ENCODE data around the gene ZBTB40. TPM values are rescaled to one million over a fixed set of nuclear protein-coding genes. Genes with fewer than 3 reads are reported as not detected.
A peak's percentile ranks its signal among the peaks of the same experiment; 100 is the strongest.

The ZBTB40 gene
- polyA plus RNA-seq, 3 donors = 1.1 to 17.8 (median 1.3) TPM

DNA sequence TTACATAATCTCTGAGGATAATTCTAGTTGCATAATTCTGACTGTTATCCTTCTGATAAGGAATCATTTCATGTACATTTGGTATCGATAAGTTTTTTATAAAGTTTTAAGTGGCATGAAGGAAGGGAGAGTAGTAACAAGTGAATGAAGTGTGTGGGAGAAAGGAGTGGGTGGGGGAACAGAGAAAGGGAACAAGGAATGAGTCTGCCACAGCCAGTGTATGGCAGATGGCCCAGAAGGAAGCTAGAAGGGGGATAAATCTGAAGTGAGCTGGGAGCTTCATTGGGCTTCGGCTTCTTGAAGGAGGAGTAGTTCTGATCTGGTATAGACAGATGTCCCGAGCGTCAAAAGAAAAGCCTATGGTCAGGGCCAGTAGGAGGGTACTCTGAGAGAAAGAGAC lies 18.6 kb downstream of the ZBTB40 start:
- Histone ChIP-seq H3K27me3 (ENCODE audit: control insufficient read depth in 2 of 2, insufficient read depth in 2 of 2, low read length in 2 of 2) (no peaks in the 10 kb centered on the region), H3K9ac (ENCODE audit: insufficient read depth, low read length, poor library complexity, severe bottlenecking) (no peak overlapping the region), H3K4me3 (replicated peaks in 1 of 3; ENCODE audit: low read depth in 2 of 3, low read length in 3 of 3) (no peak overlapping the region), H3K79me2 (ENCODE audit: insufficient read depth, low read length) (peaks cover 67% of the 10 kb centered on the region), H3K4me1 (ENCODE audit: control insufficient read depth in 1 of 2, insufficient read depth in 2 of 2, low read length in 2 of 2) (peaks cover 0 to 6% of the 10 kb centered on the region in 2 donors), H3K36me3 (replicated peaks in 1 of 2; ENCODE audit: control insufficient read depth in 1 of 2, insufficient read depth in 2 of 2, low read length in 2 of 2) (no peaks in the 10 kb centered on the region), H3K4me2 (replicated peaks; ENCODE audit: extremely low read depth, low read length, poor library complexity, severe bottlenecking) (no peak overlapping the region), H4K20me1 (ENCODE audit: insufficient read depth, low read length) (peaks cover 84% of the 10 kb centered on the region), H3K27ac (ENCODE audit: low read depth in 1 of 2, low read length in 2 of 2) (no peak overlapping the region), H2AFZ (ENCODE audit: insufficient read depth, low read depth, low read length, poor library complexity, severe bottlenecking) (no peak overlapping the region), H3K9me3 (replicated peaks in 1 of 2; ENCODE audit: control insufficient read depth in 1 of 2, insufficient read depth in 1 of 2, low read length in 2 of 2) (peaks cover 2 to 6% of the 10 kb centered on the region in 2 donors)
- Mint-ChIP-seq H3K4me3 (no peak overlapping the region), H3K36me3 (peaks cover 6 to 10% of the 10 kb centered on the region in 2 donors), H3K27me3 (ENCODE audit: low read depth in 3 of 3) (peaks cover 0 to 3% (median 0%) of the 10 kb centered on the region in 3 donors), H3K9me3 (peaks cover 0 to 5% (median under 1%) of the 10 kb centered on the region in 7 donors), H3K27ac (no peak overlapping the region), H3K4me1 (peaks cover 20% of the 10 kb centered on the region)
- intact Hi-C loops (cut with micrococcal nuclease) = no loop called here
- WGBS (ENCODE audit: insufficient coverage) = 100% methylated on average over 2 of the region's 4 CpGs
- TF ChIP-seq, protein P1, sequence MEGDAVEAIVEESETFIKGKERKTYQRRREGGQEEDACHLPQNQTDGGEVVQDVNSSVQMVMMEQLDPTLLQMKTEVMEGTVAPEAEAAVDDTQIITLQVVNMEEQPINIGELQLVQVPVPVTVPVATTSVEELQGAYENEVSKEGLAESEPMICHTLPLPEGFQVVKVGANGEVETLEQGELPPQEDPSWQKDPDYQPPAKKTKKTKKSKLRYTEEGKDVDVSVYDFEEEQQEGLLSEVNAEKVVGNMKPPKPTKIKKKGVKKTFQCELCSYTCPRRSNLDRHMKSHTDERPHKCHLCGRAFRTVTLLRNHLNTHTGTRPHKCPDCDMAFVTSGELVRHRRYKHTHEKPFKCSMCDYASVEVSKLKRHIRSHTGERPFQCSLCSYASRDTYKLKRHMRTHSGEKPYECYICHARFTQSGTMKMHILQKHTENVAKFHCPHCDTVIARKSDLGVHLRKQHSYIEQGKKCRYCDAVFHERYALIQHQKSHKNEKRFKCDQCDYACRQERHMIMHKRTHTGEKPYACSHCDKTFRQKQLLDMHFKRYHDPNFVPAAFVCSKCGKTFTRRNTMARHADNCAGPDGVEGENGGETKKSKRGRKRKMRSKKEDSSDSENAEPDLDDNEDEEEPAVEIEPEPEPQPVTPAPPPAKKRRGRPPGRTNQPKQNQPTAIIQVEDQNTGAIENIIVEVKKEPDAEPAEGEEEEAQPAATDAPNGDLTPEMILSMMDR (IDR thresholded peaks at IDR 0.05) = no peak
- no peak for DNase-seq

DNA sequence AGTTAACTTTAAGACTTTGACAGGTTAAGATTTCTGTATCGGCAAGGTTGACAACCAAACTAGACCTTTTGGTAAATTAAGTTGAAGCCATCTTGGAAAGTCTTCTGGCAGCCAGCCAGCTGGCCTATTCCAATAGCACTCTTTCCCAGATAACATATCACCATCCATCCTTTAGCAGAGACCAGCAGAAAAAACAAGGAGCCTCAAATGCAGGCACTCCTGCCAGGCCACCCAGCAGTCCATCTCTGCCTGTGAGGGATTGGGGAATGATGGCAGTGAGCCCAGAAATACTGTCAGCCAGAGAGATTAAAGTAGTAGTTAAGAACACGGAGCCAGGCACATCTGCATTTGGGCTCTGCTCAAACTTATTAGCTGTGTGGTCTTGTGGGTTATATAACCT lies 19.4 kb downstream of the ZBTB40 start:
- peaks cover 0 to 3% (median 0%) of the 10 kb centered on the region in 3 donors for H3K27me3 Mint-ChIP-seq (ENCODE audit: low read depth in 3 of 3)
- no peak for DNase-seq
- peaks cover 85% of the 10 kb centered on the region for H4K20me1 ChIP-seq (ENCODE audit: insufficient read depth, low read length)
- peaks cover 67% of the 10 kb centered on the region for H3K79me2 ChIP-seq (ENCODE audit: insufficient read depth, low read length)
- H2AFZ ChIP-seq (ENCODE audit: insufficient read depth, low read depth, low read length, poor library complexity, severe bottlenecking) = no peak overlapping the region
- TF ChIP-seq, protein P1 (IDR thresholded peaks at IDR 0.05) = no peak
- H3K27ac ChIP-seq (ENCODE audit: low read depth in 1 of 2, low read length in 2 of 2) = no peak overlapping the region
- H3K9me3 ChIP-seq (replicated peaks in 1 of 2; ENCODE audit: control insufficient read depth in 1 of 2, insufficient read depth in 1 of 2, low read length in 2 of 2) = no peaks in the 10 kb centered on the region
- H3K27me3 ChIP-seq (ENCODE audit: control insufficient read depth in 2 of 2, insufficient read depth in 2 of 2, low read length in 2 of 2) = no peaks in the 10 kb centered on the region
- H3K4me3 ChIP-seq (replicated peaks in 1 of 3; ENCODE audit: low read depth in 2 of 3, low read length in 3 of 3) = no peak overlapping the region
- peaks cover 0 to 6% of the 10 kb centered on the region in 2 donors for H3K4me1 ChIP-seq (ENCODE audit: control insufficient read depth in 1 of 2, insufficient read depth in 2 of 2, low read length in 2 of 2)
- intact Hi-C loops (cut with micrococcal nuclease) = no loop called here
- no peak overlapping the region for H3K4me2 ChIP-seq (replicated peaks; ENCODE audit: extremely low read depth, low read length, poor library complexity, severe bottlenecking)
- H3K36me3 Mint-ChIP-seq = peaks cover 6 to 10% of the 10 kb centered on the region in 2 donors
- no peak overlapping the region for H3K4me3 Mint-ChIP-seq
- H3K9me3 Mint-ChIP-seq = no peaks in the 10 kb centered on the region
- no CpG with 5 or more reads among the region's 2 CpGs for WGBS (ENCODE audit: insufficient coverage)
- no peaks in the 10 kb centered on the region for H3K36me3 ChIP-seq (replicated peaks in 1 of 2; ENCODE audit: control insufficient read depth in 1 of 2, insufficient read depth in 2 of 2, low read length in 2 of 2)
- peaks cover 20% of the 10 kb centered on the region for H3K4me1 Mint-ChIP-seq
- no peak overlapping the region for H3K9ac ChIP-seq (ENCODE audit: insufficient read depth, low read length, poor library complexity, severe bottlenecking)
- peak overlapping the region in 3 of 7 donors; percentile 30 to 68 (median 42) for H3K27ac Mint-ChIP-seq
